ENCODE results near the gene LRIG3. TPM values are rescaled to one million over a fixed set of nuclear protein-coding genes. Genes with fewer than 3 reads are reported as not detected.

LRIG3 gene
- total RNA-seq, 3 donors from 2014 or later (not counting 1 experiment from before 2014, with no cell fraction given): 0.18 TPM; not detected in 2

- H3K27me3 ChIP-seq (ENCODE audit: control insufficient read depth, insufficient read depth, low read length): no peaks in the 10 kb centered on the region
- no peak for ATAC-seq
- no peak for TF ChIP-seq CTCF (IDR thresholded peaks at IDR 0.05)
- H3K36me3 ChIP-seq (ENCODE audit: control insufficient read depth, insufficient read depth, low read length): no peaks in the 10 kb centered on the region
- intact Hi-C loops (cut with micrococcal nuclease): no loop called here
- H3K4me1 ChIP-seq (ENCODE audit: control insufficient read depth, insufficient read depth, low read length): no peaks in the 10 kb centered on the region
- H3K4me3 ChIP-seq (ENCODE audit: low read length): no peak overlapping the region
- H3K27me3 Mint-ChIP-seq (ENCODE audit: low read depth in 2 of 2): no peaks in the 10 kb centered on the region
- H3K27ac ChIP-seq (ENCODE audit: low read length): no peak overlapping the region
- no peaks in the 10 kb centered on the region for H3K4me1 Mint-ChIP-seq
- no peak for DNase-seq
- H3K36me3 Mint-ChIP-seq: peaks cover 8% of the 10 kb centered on the region
- no peaks in the 10 kb centered on the region for H3K9me3 ChIP-seq (ENCODE audit: control insufficient read depth, insufficient read depth, low read length)
- no peak overlapping the region for H3K4me3 Mint-ChIP-seq
- peaks cover 10% of the 10 kb centered on the region in 2 donors for H3K9me3 Mint-ChIP-seq
- 80% methylated on average over 3 of the region's 4 CpGs for WGBS (ENCODE audit: insufficient coverage)
- no peak overlapping the region for H3K27ac Mint-ChIP-seq
Observed at GRCh38 chr12:58897969-58898368, 22.3 kb downstream of the LRIG3 start.

- H3K27me3 Mint-ChIP-seq (ENCODE audit: low read depth in 2 of 2): no peaks in the 10 kb centered on the region
- H3K36me3 ChIP-seq (ENCODE audit: control insufficient read depth, insufficient read depth, low read length): no peaks in the 10 kb centered on the region
- no peaks in the 10 kb centered on the region for H3K4me1 ChIP-seq (ENCODE audit: control insufficient read depth, insufficient read depth, low read length)
- WGBS (ENCODE audit: insufficient coverage): 100% methylated on average over 1 of the region's 1 CpG
- intact Hi-C loops (cut with micrococcal nuclease): no loop called here
- no peak overlapping the region for H3K4me3 ChIP-seq (ENCODE audit: low read length)
- no peaks in the 10 kb centered on the region for H3K27me3 ChIP-seq (ENCODE audit: control insufficient read depth, insufficient read depth, low read length)
- no peaks in the 10 kb centered on the region for H3K9me3 ChIP-seq (ENCODE audit: control insufficient read depth, insufficient read depth, low read length)
- ATAC-seq: no peak
- peaks cover 8% of the 10 kb centered on the region for H3K36me3 Mint-ChIP-seq
- no peak for DNase-seq
- peaks cover 10% of the 10 kb centered on the region in 2 donors for H3K9me3 Mint-ChIP-seq
- no peak overlapping the region for H3K27ac ChIP-seq (ENCODE audit: low read length)
- TF ChIP-seq CTCF (IDR thresholded peaks at IDR 0.05): no peak
- no peak overlapping the region for H3K4me3 Mint-ChIP-seq
- no peak overlapping the region for H3K27ac Mint-ChIP-seq
- no peaks in the 10 kb centered on the region for H3K4me1 Mint-ChIP-seq
Observed at GRCh38 chr12:58896278-58896677, 24.0 kb downstream of the LRIG3 start.

- Histone ChIP-seq H3K4me1 (ENCODE audit: control insufficient read depth, insufficient read depth, low read length) (no peaks in the 10 kb centered on the region), H3K36me3 (ENCODE audit: control insufficient read depth, insufficient read depth, low read length) (no peaks in the 10 kb centered on the region), H3K4me3 (ENCODE audit: low read length) (no peak overlapping the region), H3K9me3 (ENCODE audit: control insufficient read depth, insufficient read depth, low read length) (no peaks in the 10 kb centered on the region), H3K27ac (ENCODE audit: low read length) (no peak overlapping the region), H3K27me3 (ENCODE audit: control insufficient read depth, insufficient read depth, low read length) (no peaks in the 10 kb centered on the region)
- Mint-ChIP-seq H3K4me1 (no peaks in the 10 kb centered on the region), H3K9me3 (peaks cover 7 to 10% of the 10 kb centered on the region in 2 donors), H3K27me3 (ENCODE audit: low read depth in 2 of 2) (no peaks in the 10 kb centered on the region), H3K27ac (no peak overlapping the region), H3K36me3 (peaks cover 1% of the 10 kb centered on the region), H3K4me3 (no peak overlapping the region)
- ATAC-seq (no peak), DNase-seq (no peak)
- TF ChIP-seq CTCF (IDR thresholded peaks at IDR 0.05): no peak
- intact Hi-C loops (cut with micrococcal nuclease): no loop called here
- WGBS (ENCODE audit: insufficient coverage): 75% methylated on average over 4 of the region's 4 CpGs
Observed at GRCh38 chr12:58895053-58895452, 25.3 kb downstream of the LRIG3 start.

- H3K27ac ChIP-seq (ENCODE audit: low read length): no peak overlapping the region
- WGBS (ENCODE audit: insufficient coverage): 81% methylated on average over 5 of the region's 6 CpGs
- no peaks in the 10 kb centered on the region for H3K27me3 ChIP-seq (ENCODE audit: control insufficient read depth, insufficient read depth, low read length)
- H3K4me3 Mint-ChIP-seq: no peak overlapping the region
- H3K36me3 Mint-ChIP-seq: no peaks in the 10 kb centered on the region
- no peak overlapping the region for H3K27ac Mint-ChIP-seq
- H3K9me3 ChIP-seq (ENCODE audit: control insufficient read depth, insufficient read depth, low read length): no peaks in the 10 kb centered on the region
- ATAC-seq (no peak), DNase-seq (no peak)
- H3K36me3 ChIP-seq (ENCODE audit: control insufficient read depth, insufficient read depth, low read length): no peaks in the 10 kb centered on the region
- no peak overlapping the region for H3K4me3 ChIP-seq (ENCODE audit: low read length)
- intact Hi-C loops (cut with micrococcal nuclease): no loop called here
- H3K27me3 Mint-ChIP-seq (ENCODE audit: low read depth in 2 of 2): no peaks in the 10 kb centered on the region
- TF ChIP-seq CTCF (IDR thresholded peaks at IDR 0.05): no peak
- no peaks in the 10 kb centered on the region for H3K4me1 ChIP-seq (ENCODE audit: control insufficient read depth, insufficient read depth, low read length)
- H3K9me3 Mint-ChIP-seq: peaks cover 3 to 8% of the 10 kb centered on the region in 2 donors
- H3K4me1 Mint-ChIP-seq: no peaks in the 10 kb centered on the region
Observed at GRCh38 chr12:58894040-58894439, 26.3 kb downstream of the LRIG3 start.
